ENCODE measurements around the gene OR10D3. TPM values are rescaled to one million over a fixed set of nuclear protein-coding genes. Genes with fewer than 3 reads are reported as not detected.

Gene OR10D3
- total and polyA plus RNA-seq, 2 experiments from 2014 or later, result 0.03 TPM; not detected in 1

GRCh38 chr11:124195189-124195734, 12.1 kb downstream of the OR10D3 start:
- TF ChIP-seq EZH2 (IDR thresholded peaks at IDR 0.05; ENCODE audit: borderline replicate concordance) (no peak), EZH2phosphoT487 (IDR thresholded peaks at IDR 0.05; ENCODE audit: low read depth, severe bottlenecking, unreplicated experiment) (no peak)
- TF ChIP-seq, protein P1, sequence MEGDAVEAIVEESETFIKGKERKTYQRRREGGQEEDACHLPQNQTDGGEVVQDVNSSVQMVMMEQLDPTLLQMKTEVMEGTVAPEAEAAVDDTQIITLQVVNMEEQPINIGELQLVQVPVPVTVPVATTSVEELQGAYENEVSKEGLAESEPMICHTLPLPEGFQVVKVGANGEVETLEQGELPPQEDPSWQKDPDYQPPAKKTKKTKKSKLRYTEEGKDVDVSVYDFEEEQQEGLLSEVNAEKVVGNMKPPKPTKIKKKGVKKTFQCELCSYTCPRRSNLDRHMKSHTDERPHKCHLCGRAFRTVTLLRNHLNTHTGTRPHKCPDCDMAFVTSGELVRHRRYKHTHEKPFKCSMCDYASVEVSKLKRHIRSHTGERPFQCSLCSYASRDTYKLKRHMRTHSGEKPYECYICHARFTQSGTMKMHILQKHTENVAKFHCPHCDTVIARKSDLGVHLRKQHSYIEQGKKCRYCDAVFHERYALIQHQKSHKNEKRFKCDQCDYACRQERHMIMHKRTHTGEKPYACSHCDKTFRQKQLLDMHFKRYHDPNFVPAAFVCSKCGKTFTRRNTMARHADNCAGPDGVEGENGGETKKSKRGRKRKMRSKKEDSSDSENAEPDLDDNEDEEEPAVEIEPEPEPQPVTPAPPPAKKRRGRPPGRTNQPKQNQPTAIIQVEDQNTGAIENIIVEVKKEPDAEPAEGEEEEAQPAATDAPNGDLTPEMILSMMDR (IDR thresholded peaks at IDR 0.05; ENCODE audit: poor library complexity), result peak; percentile 53
- Histone ChIP-seq H2AFZ (no peak overlapping the region), H3K9me3 (ENCODE audit: low read depth) (no peaks in the 10 kb centered on the region), H4K20me1 (ENCODE audit: insufficient read depth, poor library complexity, severe bottlenecking) (no peaks in the 10 kb centered on the region), H3K27me3 (no peaks in the 10 kb centered on the region), H3K9me2 (replicated peaks; ENCODE audit: insufficient read depth) (no peaks in the 10 kb centered on the region), H3K4me1 (ENCODE audit: insufficient read depth) (no peaks in the 10 kb centered on the region), H3K27ac (no peak overlapping the region), H3K79me2 (no peaks in the 10 kb centered on the region), H3K4me2 (no peak overlapping the region), H3K36me3 (replicated peaks; ENCODE audit: insufficient read depth, low read depth) (no peaks in the 10 kb centered on the region), H3K4me3 (no peak overlapping the region)
- 25% methylated on average over 4 of the region's 4 CpGs for WGBS (ENCODE audit: low lambda C conversion rate, missing lambda C conversion rate)
- DNase-seq (ENCODE audit: low spot score), result peak; percentile 74

GRCh38 chr11:124197999-124198398, 14.9 kb downstream of the OR10D3 start:
- Histone ChIP-seq H3K9me3 (ENCODE audit: low read depth) (no peaks in the 10 kb centered on the region), H3K9me2 (replicated peaks; ENCODE audit: insufficient read depth) (no peaks in the 10 kb centered on the region), H3K27me3 (no peaks in the 10 kb centered on the region), H4K20me1 (ENCODE audit: insufficient read depth, poor library complexity, severe bottlenecking) (no peaks in the 10 kb centered on the region), H3K36me3 (replicated peaks; ENCODE audit: insufficient read depth, low read depth) (no peaks in the 10 kb centered on the region), H3K4me3 (no peak overlapping the region), H2AFZ (no peak overlapping the region), H3K4me2 (no peak overlapping the region), H3K27ac (no peak overlapping the region), H3K4me1 (ENCODE audit: insufficient read depth) (no peaks in the 10 kb centered on the region), H3K79me2 (no peaks in the 10 kb centered on the region)
- TF ChIP-seq EZH2 (IDR thresholded peaks at IDR 0.05; ENCODE audit: borderline replicate concordance) (no peak), EZH2phosphoT487 (IDR thresholded peaks at IDR 0.05; ENCODE audit: low read depth, severe bottlenecking, unreplicated experiment) (no peak)
- TF ChIP-seq, protein P1 (IDR thresholded peaks at IDR 0.05; ENCODE audit: poor library complexity), result no peak
- DNase-seq (ENCODE audit: low spot score), result no peak
- WGBS (ENCODE audit: low lambda C conversion rate, missing lambda C conversion rate), result 77% methylated on average over 2 of the region's 2 CpGs

GRCh38 chr11:124198897-124199296, 15.8 kb downstream of the OR10D3 start:
- 88% methylated on average over 7 of the region's 7 CpGs for WGBS (ENCODE audit: low lambda C conversion rate, missing lambda C conversion rate)
- Histone ChIP-seq H3K4me1 (ENCODE audit: insufficient read depth) (no peaks in the 10 kb centered on the region), H3K4me2 (no peak overlapping the region), H3K27me3 (no peaks in the 10 kb centered on the region), H3K9me2 (replicated peaks; ENCODE audit: insufficient read depth) (no peaks in the 10 kb centered on the region), H3K27ac (no peak overlapping the region), H2AFZ (no peak overlapping the region), H3K36me3 (replicated peaks; ENCODE audit: insufficient read depth, low read depth) (no peaks in the 10 kb centered on the region), H4K20me1 (ENCODE audit: insufficient read depth, poor library complexity, severe bottlenecking) (no peaks in the 10 kb centered on the region), H3K79me2 (no peaks in the 10 kb centered on the region), H3K9me3 (ENCODE audit: low read depth) (no peaks in the 10 kb centered on the region), H3K4me3 (no peak overlapping the region)
- TF ChIP-seq, protein P1 (IDR thresholded peaks at IDR 0.05; ENCODE audit: poor library complexity), result no peak
- no peak for TF ChIP-seq EZH2 (IDR thresholded peaks at IDR 0.05; ENCODE audit: borderline replicate concordance)
- no peak for TF ChIP-seq EZH2phosphoT487 (IDR thresholded peaks at IDR 0.05; ENCODE audit: low read depth, severe bottlenecking, unreplicated experiment)
- DNase-seq (ENCODE audit: low spot score), result no peak
